ENCODE results near the gene C9orf43.
"Not testable (repeated sequence)": the region's sequence is repeated elsewhere in the genome, so short reads cannot be mapped to it uniquely, and the experiment has no call there.

C9orf43 gene

GRCh38 chr9:113417370-113417769, 6.8 kb downstream of the C9orf43 start:
- DNase-seq (ENCODE audit: low read depth), result no peak

DNA sequence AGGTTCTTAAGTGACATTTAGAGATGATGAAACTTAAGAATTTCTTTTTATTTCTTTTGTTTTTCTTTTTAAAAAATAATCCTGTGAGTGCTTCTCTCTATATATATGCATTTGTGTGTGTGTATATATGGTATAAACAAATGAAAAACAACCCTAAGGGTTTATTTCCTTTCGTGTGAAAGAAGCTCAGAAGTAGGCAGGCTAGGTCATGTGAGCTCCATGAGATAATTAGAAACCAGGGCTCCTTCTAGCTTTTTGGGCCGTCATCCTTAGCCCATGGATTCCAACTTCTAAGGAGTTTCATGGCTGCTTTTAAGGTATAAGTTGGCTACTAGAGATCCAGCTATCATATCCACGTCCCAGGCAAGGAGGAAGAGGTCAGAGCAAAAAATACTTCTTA, 11.2 kb downstream of the C9orf43 start:
- DNase-seq (ENCODE audit: low read depth), result no peak

- no peak for DNase-seq (ENCODE audit: low read depth)
These were observed 14.5 kb downstream of the C9orf43 start for GRCh38 chr9:113425072-113425471.

DNA sequence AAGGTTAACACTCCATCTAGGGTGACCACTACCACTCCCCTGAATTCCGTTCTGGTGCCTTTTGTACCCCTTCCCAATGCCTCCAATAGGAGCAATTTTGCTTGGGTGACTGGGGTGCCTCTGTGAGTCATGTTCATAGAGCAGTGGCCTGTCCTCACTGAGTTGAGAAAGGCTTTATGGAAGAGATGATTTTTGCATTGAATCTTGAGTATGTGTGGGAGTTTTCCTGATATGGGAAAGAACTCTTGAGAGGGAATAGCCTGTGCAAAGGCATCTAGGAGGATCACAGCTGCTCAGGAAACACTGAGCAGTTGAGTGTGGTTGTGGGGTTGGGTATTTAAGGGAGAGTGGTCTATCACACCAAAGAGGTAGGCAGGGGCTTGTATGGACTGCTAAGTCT, 16.2 kb downstream of the C9orf43 start:
- DNase-seq (ENCODE audit: low read depth), result no peak

- no peak for DNase-seq (ENCODE audit: low read depth)
These were observed 17.1 kb downstream of the C9orf43 start for GRCh38 chr9:113427629-113428028.

DNA sequence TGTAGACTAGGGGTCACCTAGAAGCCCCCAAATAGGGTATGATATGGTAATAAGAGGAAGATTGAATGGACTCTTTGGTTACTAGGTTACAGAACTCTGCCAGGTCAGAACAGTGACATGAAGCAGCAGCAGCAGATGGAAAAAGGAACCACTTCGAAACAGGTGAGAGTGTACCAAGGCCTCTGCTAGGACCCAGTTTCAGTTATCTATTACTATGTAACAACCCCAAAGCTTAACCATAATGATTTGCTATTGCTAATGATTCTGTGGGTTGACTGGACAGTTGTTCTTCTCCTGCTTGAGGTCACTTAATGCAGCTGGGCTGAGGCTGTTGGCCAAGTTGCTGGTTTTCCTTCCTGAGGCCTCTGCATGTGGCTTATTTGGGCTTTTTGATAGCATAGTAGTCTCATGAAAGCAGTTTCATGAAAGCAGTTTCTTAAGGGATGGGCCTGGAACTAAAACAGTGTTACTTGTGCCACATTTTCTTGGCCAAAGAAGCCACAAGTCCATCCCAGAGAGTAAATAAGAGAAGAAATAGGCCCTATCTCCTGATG, 17.6 kb downstream of the C9orf43 start:
- no peak for DNase-seq (ENCODE audit: low read depth)

DNA sequence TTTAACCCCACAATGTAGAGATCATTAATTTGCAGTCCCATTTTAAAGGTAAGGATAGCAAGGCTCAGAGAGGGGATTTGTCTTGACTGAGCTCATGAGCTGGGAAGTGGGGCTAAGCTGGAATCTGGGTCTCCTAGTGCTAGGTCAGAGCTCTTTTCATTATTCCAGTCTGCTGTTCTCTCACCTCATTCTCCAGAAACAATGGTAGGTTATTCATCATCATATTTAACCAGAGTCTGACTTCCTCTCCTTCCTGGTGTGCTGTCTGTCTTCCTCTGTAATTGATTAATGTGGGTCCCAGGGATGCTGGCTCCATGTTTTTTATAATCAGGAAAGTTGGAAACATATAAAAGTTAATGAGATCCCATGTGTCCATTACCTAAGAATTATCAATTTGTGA, 20.6 kb downstream of the C9orf43 start:
- DNase-seq (ENCODE audit: low read depth), result no peak

DNA sequence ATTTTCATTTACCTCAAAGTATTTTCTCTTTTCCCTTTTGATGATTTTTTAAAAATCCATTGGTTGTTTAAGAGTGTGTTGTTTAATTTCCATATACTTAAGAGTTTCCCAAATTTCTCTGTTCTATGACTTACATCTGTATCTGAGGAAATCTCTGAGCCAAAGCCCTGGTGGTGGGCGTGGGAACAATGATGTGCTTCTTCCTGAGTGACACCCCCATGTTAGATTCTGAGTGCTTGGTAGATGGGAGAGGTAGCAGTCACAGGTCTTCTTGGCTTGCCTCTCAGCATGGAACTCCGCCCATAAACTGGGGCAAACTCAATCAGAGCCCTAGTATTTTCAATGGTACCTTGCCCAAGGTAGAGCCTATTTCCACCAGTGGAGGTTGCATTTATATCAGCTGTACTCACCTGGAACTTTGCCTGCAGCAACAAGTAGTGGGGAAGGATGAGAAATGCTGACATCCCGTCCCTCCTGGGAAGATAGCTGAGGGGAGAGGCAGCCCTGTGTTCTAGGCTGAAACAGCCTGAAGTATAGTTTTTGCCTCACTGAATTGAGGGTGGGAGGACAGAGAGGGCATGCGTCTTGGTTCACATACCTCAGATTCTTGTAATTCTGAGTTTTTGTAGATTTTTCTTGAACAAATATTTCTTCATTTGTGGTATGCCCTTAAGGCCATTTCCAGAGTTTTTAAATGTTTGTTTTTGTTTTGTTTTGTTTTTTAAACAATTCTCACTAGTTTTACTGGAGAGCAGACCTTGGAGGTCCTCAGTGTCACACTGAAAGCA, 26.4 kb downstream of the C9orf43 start:
- DNase-seq (ENCODE audit: low read depth), result no peak

DNA sequence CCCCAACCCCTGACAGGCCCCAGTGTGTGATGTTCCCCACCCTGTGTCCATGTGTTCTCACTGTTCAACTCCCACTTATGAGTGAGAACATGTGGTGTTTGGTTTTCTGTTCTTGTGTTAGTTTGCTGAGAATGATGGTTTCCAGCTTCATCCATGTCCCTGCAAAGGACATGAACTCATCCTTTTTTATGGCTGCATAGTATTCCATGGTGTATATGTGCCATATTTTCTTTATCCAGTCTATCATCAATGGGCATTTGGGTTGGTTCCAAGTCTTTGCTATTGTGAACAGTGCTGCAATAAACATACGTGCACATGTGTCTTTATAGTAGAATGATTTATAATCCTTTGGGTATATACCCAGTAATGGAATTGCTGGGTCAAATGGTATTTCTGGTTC, 27.2 kb downstream of the C9orf43 start:
- DNase-seq (ENCODE audit: low read depth), result not testable (repeated sequence)

DNA sequence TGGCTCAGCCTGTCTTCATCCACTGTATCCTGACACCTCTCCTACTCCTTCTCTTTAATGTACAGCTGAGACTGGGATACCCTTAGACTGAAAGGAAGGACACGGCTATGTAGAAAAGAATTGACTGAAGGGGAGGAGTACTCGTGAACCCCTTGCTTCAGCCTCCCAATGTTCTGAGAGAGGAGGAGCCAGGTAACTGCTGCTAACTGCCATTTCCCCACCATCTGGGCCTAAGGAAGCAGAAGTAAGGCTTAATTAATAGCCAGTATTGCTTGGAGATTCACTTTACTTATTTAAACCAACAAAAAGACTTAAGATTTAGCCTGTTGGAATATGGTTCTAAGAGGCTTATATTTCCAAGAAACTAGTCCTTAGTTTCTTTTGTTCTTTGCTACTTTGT, 34.2 kb downstream of the C9orf43 start:
- DNase-seq (ENCODE audit: low read depth), result no peak

- no peak for DNase-seq (ENCODE audit: low read depth)
These were observed 35.8 kb downstream of the C9orf43 start for GRCh38 chr9:113446323-113446740.

DNA sequence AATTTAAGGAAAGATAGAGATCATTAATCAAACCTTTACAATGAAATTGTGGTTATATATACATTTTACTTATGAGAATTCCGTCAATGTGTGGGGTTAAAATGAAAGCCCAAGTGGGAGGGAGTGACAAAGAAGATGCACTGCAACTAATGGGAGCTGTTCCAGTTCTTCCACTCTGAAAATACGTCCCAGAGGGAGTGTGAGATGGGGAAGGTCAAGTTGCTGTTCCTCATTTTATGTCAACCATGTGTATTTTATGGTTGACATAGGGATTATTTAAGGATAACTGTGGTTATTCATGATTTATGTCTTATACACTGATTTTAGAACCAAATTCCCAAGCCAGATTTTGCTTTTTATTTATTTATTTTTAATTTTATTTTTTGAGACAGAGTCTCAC, 38.8 kb downstream of the C9orf43 start:
- no peak for DNase-seq (ENCODE audit: low read depth)

GRCh38 chr9:113452113-113452605, 41.6 kb downstream of the C9orf43 start:
- DNase-seq (ENCODE audit: low read depth), result no peak

- no peak for DNase-seq (ENCODE audit: low read depth)
These were observed 44.6 kb downstream of the C9orf43 start for GRCh38 chr9:113454914-113455761.

DNA sequence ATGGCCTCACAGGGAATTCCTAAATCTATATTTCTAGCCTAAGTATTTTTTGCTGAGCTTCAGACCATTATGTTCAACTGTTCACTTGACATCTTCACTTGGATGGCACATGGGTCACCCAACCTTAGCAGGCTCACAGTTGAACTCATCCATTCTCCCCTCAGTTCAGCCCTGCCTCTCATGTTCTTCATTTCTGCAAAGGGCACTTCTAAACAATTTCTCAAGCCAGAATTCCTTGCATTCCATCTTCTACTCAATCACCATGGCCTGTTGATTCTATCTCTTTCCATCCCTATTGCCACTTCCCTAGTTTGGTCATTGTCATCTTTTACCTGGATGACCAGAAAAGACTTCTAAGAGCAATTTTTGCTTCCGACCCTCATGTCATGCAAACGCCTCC, 45.7 kb downstream of the C9orf43 start:
- DNase-seq (ENCODE audit: low read depth), result no peak

- no peak for DNase-seq (ENCODE audit: low read depth)
These were observed 50.7 kb downstream of the C9orf43 start for GRCh38 chr9:113461285-113461684.

DNA sequence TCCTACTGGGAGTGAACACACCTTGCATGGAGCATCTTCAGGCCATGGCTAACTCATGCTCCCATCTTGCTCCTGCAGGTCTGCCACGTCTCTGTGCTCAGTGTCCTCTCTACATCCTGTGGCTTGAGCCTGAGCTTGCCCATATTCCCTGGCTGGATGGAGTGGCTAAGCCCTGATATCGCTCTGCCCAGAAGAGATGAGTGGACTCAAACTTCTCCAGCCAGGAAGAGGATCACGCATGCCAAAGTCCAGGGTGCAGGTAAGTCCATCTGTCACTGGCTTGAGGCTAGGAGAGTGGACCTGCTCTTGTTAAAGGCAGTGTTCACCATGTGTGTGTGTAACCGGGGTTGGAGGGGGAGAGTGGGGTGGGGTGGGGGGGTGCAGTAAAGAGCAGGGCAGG, 51.4 kb downstream of the C9orf43 start:
- DNase-seq (ENCODE audit: low read depth), result no peak

GRCh38 chr9:113462781-113463286, 52.3 kb downstream of the C9orf43 start:
- DNase-seq (ENCODE audit: low read depth), result no peak

DNA sequence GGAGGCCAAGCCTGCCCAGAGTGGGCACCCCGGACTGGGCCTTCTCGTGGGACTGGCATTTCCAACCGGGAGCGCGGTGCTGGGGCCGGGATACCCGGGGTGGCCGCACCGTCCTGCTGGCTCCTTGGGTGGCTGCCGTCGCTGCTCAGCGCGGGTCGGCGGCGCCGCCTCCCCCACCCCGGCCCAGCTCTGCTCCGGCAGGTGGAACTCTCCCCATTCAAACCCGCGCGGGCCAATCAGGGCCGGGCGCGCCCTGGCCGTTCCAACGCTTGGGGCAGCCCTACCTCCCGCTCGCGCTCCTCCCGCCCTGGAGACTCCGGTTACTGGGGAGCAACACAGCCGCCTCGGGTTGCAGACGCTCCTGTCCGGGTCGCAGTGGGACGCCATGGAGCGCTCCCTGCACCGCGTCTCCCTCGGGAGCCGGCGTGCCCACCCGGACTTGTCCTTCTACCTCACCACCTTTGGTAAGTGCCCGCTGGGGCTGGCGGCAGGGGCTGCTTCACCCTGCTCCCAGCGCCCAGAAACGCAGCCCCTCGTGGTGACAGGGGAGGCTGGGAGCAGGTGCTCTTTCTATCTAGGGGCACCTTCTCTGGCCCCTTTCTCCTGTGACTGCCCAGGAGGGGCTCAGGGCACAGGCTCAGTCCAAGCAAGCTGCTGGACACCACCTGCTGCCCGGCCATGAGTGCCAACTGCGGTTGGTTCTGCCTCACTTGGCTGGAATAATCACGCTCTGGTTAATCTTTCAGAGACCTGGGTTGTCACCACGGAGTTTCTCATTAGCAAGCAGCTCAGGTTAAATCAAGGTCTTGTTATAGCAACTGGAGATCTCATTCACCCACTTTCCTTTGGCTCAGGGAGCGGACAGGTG, 53.1 kb downstream of the C9orf43 start, which contains the start of gene RGS3:
TSS of gene RGS3 (plus strand) at position 310 of the 868 bp plus-strand sequence. CDS start at position 386, 76 bp downstream.
- no peak for DNase-seq (ENCODE audit: low read depth)

DNA sequence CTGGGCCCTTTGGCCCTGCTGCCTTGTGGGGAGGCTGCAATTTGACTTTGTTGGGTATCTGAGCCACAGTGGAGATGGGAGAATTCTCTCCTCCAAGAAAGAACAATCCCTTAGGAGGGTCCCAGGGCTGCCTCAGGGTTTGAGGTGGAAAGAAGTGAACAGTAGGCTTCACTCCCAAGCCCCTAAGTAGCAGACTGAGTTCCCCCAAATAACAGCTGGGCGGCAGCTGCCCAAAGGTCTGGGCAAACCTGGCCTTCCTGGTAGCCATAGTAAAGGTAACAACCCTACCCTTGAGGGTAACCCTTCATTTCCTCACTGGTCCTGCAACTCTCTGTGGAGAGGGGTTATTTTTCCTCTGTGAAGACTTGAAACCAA, 53.7 kb downstream of the C9orf43 start:
- no peak for DNase-seq (ENCODE audit: low read depth)

GRCh38 chr9:113465599-113466140, 55.1 kb downstream of the C9orf43 start:
- no peak for DNase-seq (ENCODE audit: low read depth)
